Stimulated activated CD4-positive, alpha-beta T cell treated with anti-CD3 and anti-CD28 coated beads, Interleukin-2, amount 100 ng/mL, for 24 hours (primary cell): ENCODE data around the gene PAPSS1.

Source experiments
- DNase-seq, 2 donors: peaks; one replicate each; pipeline ENCODE4 v3.0.0-alpha.2; 2020

Gene PAPSS1

DNA sequence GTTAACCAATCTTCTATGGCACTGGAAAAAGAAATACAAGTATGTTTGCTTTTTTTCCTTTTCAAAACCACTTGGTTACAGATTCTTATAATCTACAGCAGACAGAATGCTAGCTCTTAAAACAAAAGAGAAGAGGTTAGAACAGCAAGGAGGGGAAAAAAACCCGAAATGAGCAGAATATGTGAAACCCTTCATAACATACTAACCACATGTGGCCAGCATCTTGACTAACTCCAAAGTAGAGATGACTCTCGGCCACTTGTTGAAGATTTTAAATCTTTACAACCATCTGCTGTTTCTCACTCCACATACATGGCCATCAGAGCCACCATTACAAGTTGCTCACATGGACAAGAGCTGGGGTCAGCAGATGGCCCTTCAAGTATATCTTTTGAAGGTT, 100.3 kb downstream of the PAPSS1 start:
- no peak for DNase-seq

- DNase-seq = no peak
Measured at GRCh38 chr4:107619066-107619465, 101.0 kb downstream of the PAPSS1 start.

- no peak for DNase-seq
Measured at GRCh38 chr4:107618656-107619055, 101.4 kb downstream of the PAPSS1 start.

GRCh38 chr4:107616838-107617389, 103.1 kb downstream of the PAPSS1 start:
- no peak for DNase-seq

- DNase-seq = no peak
Measured at GRCh38 chr4:107615809-107616208, 104.2 kb downstream of the PAPSS1 start.

GRCh38 chr4:107603430-107603829, 116.6 kb downstream of the PAPSS1 start:
- no peak for DNase-seq

GRCh38 chr4:107600983-107601382, 119.1 kb downstream of the PAPSS1 start:
- no peak for DNase-seq

DNA sequence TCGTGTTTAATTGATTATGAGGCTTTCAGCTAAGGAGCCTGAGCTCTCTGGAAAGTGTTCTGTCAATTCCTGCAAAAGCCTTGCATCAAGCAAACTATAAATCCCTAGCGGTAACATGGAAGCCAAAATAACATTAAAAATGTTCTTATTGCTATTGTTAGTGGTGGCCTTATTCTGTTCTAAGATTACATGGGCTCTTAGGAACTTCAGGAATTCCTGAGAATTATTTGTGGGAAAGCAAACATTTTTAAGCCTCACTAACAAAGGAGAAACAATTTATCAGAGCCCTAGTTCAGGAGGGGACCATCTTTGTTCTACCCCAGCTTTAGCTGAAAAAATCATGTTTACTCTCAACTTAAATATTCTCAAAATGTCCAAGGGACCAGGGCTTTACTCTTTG, 119.6 kb downstream of the PAPSS1 start:
- DNase-seq = no peak

DNA sequence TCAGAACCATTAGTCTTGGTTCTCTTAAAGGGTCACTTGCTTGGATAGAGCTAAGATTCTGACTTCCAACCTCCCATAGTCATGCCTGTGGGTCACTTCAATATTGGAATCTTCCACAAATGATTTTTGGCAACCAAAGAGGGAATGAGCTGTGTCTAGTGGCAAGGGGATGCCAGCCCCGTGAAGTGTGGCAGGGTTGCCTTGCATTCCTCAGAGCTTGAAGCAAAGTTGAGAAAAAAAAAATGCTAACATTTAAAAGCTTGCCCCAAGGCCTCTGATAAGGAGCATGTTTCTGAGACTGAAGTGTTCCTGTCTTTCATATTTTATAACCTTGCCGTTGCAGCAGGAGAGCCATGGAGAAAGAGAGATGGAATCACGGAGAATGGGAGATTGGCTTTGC, 120.2 kb downstream of the PAPSS1 start:
- DNase-seq = no peak

DNA sequence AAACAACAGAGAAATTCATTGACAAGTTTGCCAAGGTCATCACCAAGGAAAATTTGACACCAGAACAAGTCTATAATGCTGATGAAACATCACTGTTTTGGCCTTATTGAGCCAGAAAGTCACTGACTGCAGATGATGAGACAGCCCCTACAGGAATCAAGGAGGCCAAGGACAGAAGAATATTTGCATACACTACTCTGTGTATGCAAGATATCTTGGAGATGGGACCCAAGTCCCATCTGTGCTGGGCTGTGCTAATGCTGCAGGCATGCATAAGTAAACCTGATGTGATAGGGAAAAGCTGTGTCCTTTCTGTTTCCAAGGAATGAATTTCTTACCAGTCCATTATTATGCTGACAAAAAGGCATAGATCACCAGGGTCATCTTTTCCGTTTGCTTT, 126.8 kb downstream of the PAPSS1 start:
- no peak for DNase-seq

DNA sequence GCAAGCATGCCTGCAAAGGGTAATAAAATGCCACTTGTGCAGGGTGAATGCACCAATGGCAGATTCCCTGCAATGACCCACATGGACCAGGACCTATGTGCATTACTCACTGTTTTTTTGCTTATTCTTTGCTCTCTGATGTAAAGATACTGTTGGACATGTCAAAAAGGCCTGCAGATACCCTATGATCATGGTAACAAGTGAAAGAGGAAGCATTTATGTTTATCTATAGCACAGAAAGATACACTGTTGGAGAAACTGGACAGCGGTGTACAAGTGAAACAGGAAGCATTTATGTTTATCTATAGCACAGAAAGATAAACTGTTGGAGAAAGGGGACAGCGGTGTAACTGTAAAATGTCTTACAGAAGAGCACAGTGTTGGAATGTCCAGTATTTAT, 127.5 kb downstream of the PAPSS1 start:
- no peak for DNase-seq

DNA sequence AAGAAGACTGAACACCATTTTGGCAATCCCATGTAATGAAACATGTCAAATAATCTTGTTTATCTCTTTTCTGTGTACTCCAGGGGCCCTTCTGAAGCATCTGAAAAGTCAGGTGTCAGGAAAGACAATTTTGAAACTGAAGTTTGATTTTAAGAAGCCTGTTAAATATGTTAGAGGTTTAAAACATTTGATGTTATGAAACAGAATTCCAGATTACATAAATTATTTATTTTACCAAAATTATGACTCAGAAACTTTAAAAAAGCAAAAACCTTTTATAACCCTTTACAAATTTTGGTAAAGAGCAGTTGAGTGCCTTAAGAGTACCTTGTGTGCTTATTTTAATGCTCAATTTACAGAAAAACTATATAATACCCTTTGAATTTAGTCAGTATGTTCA, 130.8 kb downstream of the PAPSS1 start:
- no peak for DNase-seq

- no peak for DNase-seq
Measured at GRCh38 chr4:107586371-107586770, 133.7 kb downstream of the PAPSS1 start.

DNA sequence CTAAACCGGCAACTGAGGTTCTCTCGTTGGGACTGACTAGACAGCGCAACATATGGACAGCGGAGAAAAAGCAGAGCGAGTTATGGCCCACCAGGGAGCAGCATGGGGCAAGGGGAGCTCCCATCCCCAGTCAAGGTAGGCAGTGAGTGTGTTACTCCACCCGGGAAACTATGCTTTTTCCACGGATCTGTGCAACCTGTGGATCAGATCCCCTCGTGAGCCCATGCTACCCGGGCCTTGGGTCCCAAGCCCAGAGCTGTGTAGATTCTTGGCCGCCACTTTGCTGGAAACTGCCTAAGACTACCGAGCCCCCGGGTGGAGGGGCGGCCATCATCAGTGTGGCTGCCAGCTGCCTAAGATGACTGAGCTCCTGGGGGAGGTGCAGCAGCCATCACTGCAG, 140.9 kb downstream of the PAPSS1 start:
- no peak for DNase-seq

- DNase-seq = no peak
Measured at GRCh38 chr4:107578321-107578720, 141.7 kb downstream of the PAPSS1 start.

DNA sequence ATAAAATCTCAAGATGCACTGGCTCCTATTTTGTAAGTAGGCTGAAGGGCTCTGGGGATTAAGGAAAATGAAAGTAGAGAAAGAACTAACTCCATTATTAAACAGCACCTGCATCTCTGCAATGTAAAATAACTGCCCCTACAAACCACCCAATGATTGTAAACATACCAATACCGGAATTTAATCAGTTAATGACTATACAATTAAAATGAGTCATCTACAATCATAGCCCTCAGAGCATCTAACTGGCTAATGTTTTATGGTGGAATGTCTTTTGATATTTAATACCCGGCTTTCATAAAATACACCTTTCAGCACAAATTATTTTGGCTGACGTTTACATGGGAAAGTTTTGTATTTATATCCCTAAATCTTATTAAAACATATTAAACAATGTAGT, 142.3 kb downstream of the PAPSS1 start:
- DNase-seq = no peak

GRCh38 chr4:107575243-107575642, 144.8 kb downstream of the PAPSS1 start:
- DNase-seq = no peak

GRCh38 chr4:107572281-107572680, 147.8 kb downstream of the PAPSS1 start:
- no peak for DNase-seq

DNA sequence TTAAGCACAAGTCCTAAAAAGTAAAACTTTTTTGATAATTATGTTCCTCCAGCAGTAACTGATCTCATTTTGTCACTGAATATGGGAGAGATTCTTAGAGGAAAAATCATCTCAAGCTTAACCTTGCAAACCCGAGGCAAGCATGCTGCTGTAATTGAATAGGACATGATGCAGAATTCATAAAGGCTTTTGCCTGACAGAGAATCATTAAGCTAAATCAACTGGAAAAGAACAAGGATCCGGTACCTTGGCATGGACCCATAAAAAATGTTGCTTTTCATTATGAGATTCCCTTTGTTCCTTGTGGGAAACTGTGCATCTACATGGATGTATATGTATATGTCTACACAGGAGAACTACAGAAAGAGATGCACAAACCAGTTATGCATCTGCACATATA, 149.1 kb downstream of the PAPSS1 start:
- DNase-seq = no peak

DNA sequence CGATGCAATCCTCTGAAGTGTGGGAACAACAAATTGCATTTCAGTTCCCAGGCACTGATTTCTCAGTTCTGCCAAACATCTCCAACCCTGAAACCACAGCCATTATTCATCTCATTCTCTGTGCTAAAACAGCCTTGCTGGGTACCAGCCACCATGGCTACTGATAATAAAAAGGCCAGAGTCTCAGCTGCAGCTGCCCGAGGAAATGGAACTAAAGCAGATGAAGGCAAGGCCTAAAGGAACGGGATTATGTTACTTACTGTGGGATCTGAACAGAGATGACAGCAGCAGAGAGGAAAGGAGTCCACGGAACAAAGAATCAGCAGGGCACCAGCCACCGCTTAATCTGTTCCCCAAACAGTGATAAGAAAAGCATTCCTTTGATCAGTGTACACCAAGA, 155.7 kb downstream of the PAPSS1 start:
- no peak for DNase-seq
